ENCODE measurements around the gene AGBL1.

The AGBL1 gene

GRCh38 chr15:86432861-86433260 is 353.2 kb downstream of the AGBL1 start:
- Histone ChIP-seq H3K79me2 (ENCODE audit: insufficient read depth, low read length) (no peaks in the 10 kb centered on the region), H3K27me3 (ENCODE audit: insufficient read depth, low read length, poor library complexity) (no peaks in the 10 kb centered on the region), H3K9me3 (ENCODE audit: insufficient read depth, low read length, severe bottlenecking) (no peaks in the 10 kb centered on the region), H3K27ac (ENCODE audit: low read length) (no peak overlapping the region), H3K4me2 (ENCODE audit: insufficient read depth, low read length) (no peak overlapping the region), H3K4me1 (ENCODE audit: insufficient read depth, low read length) (no peaks in the 10 kb centered on the region), H3K4me3 (ENCODE audit: low read depth in 1 of 2, low read length in 2 of 2) (no peak overlapping the region), H3K9ac (ENCODE audit: low read depth, low read length) (no peak overlapping the region), H2AFZ (ENCODE audit: low read depth, low read length) (no peak overlapping the region), H3K36me3 (ENCODE audit: insufficient read depth, low read length) (no peaks in the 10 kb centered on the region), H4K20me1 (ENCODE audit: insufficient read depth, low read length) (no peaks in the 10 kb centered on the region)
- ATAC-seq (ENCODE audit: insufficient read depth, low read depth) (no peak), DNase-seq (no peak)
- no peak for TF ChIP-seq CTCF (IDR thresholded peaks at IDR 0.05; ENCODE audit: borderline replicate concordance, extremely low read depth, low read length, poor library complexity, severe bottlenecking)
- TF ChIP-seq EZH2 (IDR thresholded peaks at IDR 0.05; ENCODE audit: borderline replicate concordance, low read depth, low read length, severe bottlenecking): no peak

- no peak overlapping the region for H3K4me3 ChIP-seq (ENCODE audit: low read depth in 1 of 2, low read length in 2 of 2)
- no peak overlapping the region for H3K4me2 ChIP-seq (ENCODE audit: insufficient read depth, low read length)
- no peaks in the 10 kb centered on the region for H3K4me1 ChIP-seq (ENCODE audit: insufficient read depth, low read length)
- no peak for TF ChIP-seq EZH2 (IDR thresholded peaks at IDR 0.05; ENCODE audit: borderline replicate concordance, low read depth, low read length, severe bottlenecking)
- no peak for TF ChIP-seq CTCF (IDR thresholded peaks at IDR 0.05; ENCODE audit: borderline replicate concordance, extremely low read depth, low read length, poor library complexity, severe bottlenecking)
- no peak overlapping the region for H3K27ac ChIP-seq (ENCODE audit: low read length)
- no peaks in the 10 kb centered on the region for H3K79me2 ChIP-seq (ENCODE audit: insufficient read depth, low read length)
- no peak overlapping the region for H3K9ac ChIP-seq (ENCODE audit: low read depth, low read length)
- no peaks in the 10 kb centered on the region for H3K27me3 ChIP-seq (ENCODE audit: insufficient read depth, low read length, poor library complexity)
- no peaks in the 10 kb centered on the region for H4K20me1 ChIP-seq (ENCODE audit: insufficient read depth, low read length)
- no peak overlapping the region for H2AFZ ChIP-seq (ENCODE audit: low read depth, low read length)
- H3K9me3 ChIP-seq (ENCODE audit: insufficient read depth, low read length, severe bottlenecking): no peaks in the 10 kb centered on the region
- ATAC-seq (ENCODE audit: insufficient read depth, low read depth): no peak
- no peak for DNase-seq
- no peaks in the 10 kb centered on the region for H3K36me3 ChIP-seq (ENCODE audit: insufficient read depth, low read length)
Measured at GRCh38 chr15:86433983-86434382, 354.3 kb downstream of the AGBL1 start.

DNA sequence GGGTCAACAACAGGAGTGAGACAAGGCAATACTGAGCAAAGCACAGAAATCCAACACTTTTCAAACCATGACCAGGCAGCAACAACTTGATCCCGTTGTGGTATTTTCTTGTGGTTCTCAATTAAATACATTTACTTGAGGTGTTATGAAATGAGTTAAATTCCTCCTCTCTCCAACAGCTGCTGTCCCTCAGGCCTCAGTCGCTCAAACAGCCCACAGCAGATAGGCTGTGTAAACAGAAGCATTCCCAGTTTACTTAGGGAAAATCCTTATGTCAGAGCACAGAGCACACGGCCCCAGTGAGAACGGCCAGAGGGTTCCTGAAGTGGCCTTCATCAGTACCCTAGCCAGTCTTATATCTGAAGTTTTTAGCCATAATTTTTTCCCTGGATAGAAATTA is 359.9 kb downstream of the AGBL1 start:
- ATAC-seq (ENCODE audit: insufficient read depth, low read depth) (no peak), DNase-seq (no peak)
- TF ChIP-seq CTCF (IDR thresholded peaks at IDR 0.05; ENCODE audit: borderline replicate concordance, extremely low read depth, low read length, poor library complexity, severe bottlenecking) (no peak), EZH2 (IDR thresholded peaks at IDR 0.05; ENCODE audit: borderline replicate concordance, low read depth, low read length, severe bottlenecking) (no peak)
- no peak overlapping the region for H3K9ac ChIP-seq (ENCODE audit: low read depth, low read length)
- no peak overlapping the region for H2AFZ ChIP-seq (ENCODE audit: low read depth, low read length)
- H3K27me3 ChIP-seq (ENCODE audit: insufficient read depth, low read length, poor library complexity): no peaks in the 10 kb centered on the region
- no peaks in the 10 kb centered on the region for H3K9me3 ChIP-seq (ENCODE audit: insufficient read depth, low read length, severe bottlenecking)
- no peak overlapping the region for H3K27ac ChIP-seq (ENCODE audit: low read length)
- no peaks in the 10 kb centered on the region for H3K79me2 ChIP-seq (ENCODE audit: insufficient read depth, low read length)
- no peak overlapping the region for H3K4me3 ChIP-seq (ENCODE audit: low read depth in 1 of 2, low read length in 2 of 2)
- H3K4me1 ChIP-seq (ENCODE audit: insufficient read depth, low read length): no peaks in the 10 kb centered on the region
- no peaks in the 10 kb centered on the region for H3K36me3 ChIP-seq (ENCODE audit: insufficient read depth, low read length)
- H3K4me2 ChIP-seq (ENCODE audit: insufficient read depth, low read length): no peak overlapping the region
- no peaks in the 10 kb centered on the region for H4K20me1 ChIP-seq (ENCODE audit: insufficient read depth, low read length)

DNA sequence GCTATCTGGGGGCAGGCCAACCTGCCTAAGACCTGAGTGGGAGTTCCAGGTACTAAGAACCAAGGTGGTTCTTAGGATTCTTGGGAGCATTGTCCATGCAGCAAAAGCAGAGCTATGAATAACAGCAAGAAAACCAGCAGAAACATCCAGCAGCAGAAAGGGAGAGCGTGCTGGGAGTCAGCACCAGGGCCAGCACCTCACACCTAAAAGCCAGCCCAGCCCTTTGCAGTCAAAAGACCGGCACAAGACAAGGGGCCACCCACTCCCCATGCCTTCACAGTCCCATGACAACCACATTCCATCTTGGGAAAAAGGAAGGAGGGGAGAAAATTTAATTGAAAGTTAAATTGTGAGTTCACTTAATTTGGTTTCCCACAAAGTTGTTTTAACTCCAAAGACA is 364.9 kb downstream of the AGBL1 start:
- Histone ChIP-seq H3K79me2 (ENCODE audit: insufficient read depth, low read length) (no peaks in the 10 kb centered on the region), H3K36me3 (ENCODE audit: insufficient read depth, low read length) (no peaks in the 10 kb centered on the region), H3K9me3 (ENCODE audit: insufficient read depth, low read length, severe bottlenecking) (no peaks in the 10 kb centered on the region), H3K27me3 (ENCODE audit: insufficient read depth, low read length, poor library complexity) (no peaks in the 10 kb centered on the region), H3K27ac (ENCODE audit: low read length) (no peak overlapping the region), H3K4me2 (ENCODE audit: insufficient read depth, low read length) (no peak overlapping the region), H4K20me1 (ENCODE audit: insufficient read depth, low read length) (no peaks in the 10 kb centered on the region), H3K4me3 (ENCODE audit: low read depth in 1 of 2, low read length in 2 of 2) (no peak overlapping the region), H2AFZ (ENCODE audit: low read depth, low read length) (no peak overlapping the region), H3K4me1 (ENCODE audit: insufficient read depth, low read length) (no peaks in the 10 kb centered on the region), H3K9ac (ENCODE audit: low read depth, low read length) (no peak overlapping the region)
- peak; percentile 5 for DNase-seq
- ATAC-seq (ENCODE audit: insufficient read depth, low read depth): no peak
- no peak for TF ChIP-seq EZH2 (IDR thresholded peaks at IDR 0.05; ENCODE audit: borderline replicate concordance, low read depth, low read length, severe bottlenecking)
- no peak for TF ChIP-seq CTCF (IDR thresholded peaks at IDR 0.05; ENCODE audit: borderline replicate concordance, extremely low read depth, low read length, poor library complexity, severe bottlenecking)

Data from DND-41 (cell line).